NCI-H446 (cell line): ENCODE results near the gene ZFP91.
A peak's percentile ranks its signal among the peaks of the same experiment; 100 is the strongest.

ENCODE experiments used
- DNase-seq, 2 experiments: peaks; one replicate each; lab custom pipeline; 2025; lab: John Stamatoyannopoulos, UW

ZFP91 gene

DNA sequence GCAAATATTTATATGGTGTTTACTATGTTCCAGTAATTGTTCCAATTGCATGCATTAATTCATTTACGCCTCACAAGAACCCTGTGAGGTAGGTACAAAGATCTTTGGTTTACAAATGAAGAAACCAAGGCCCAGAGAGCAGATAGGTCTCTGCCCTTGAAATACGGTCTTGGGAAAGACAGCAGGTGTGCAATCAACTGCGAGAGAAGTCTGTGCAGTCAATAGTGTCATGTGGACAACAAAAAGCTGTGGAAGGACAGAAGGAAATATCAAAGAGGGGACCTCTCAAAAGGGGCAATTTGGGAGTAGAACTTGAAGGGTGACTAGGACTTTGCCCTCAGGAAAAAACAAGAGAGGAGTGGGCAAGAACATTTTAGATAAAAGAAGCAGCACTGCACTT lies 52.5 kb downstream of the ZFP91 start:
- DNase-seq = no peak

DNA sequence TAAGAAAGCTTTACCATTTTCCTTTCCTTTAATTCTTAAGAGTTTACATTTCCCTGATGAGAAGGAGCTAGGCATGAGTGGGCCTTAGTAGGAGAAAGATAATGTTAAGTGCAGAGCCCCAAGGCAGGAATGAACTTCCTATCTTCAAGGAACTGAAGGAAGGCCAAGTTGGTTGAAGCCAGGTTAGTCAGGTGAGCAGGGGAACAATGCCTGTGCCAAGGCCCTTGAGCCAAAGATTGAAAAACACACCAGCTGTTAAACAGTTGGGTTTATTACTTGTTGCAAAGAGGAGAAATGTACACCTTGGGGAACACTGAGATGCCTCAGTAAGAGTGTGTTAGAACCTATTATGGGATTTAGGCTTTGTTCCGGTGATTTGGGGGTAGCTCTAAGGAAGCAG lies 53.6 kb downstream of the ZFP91 start:
- DNase-seq = no peak

DNA sequence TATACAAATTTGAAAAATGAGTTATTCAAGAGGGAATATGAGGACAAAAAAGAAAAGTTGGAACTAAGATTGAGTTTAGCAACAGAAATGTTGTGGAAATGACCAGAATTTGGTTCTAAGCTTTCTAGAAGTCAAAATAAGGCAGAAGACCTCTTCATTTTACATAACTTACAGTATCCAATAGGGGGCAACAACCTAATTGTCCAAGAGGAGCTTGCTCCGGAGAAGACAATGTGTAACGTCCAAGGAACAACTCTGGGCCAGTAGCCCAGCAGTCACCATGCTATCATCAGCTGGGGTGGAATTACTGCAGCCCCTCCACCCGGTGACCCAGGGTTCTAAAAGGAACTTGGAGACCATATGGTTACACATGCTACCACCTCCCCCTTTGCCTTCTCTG lies 57.7 kb downstream of the ZFP91 start:
- no peak for DNase-seq

DNA sequence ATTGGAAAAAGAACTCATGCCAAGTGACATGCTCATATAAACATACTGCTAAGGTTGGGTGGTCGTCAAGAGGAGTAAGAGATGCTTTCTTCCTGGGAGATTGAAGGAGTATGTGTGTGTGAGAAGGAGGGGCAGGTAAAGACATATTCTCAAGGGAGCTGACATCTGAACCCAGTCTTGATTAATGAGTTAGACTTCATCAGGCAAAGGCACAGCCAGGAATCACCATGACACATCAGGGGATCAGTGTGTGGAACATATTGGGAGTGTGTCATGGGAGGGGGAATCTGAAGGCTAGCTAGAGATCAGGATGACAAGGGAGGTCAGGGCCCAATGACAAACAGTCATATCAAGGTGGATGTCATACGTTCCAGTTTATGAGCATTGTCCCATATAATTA lies 58.5 kb downstream of the ZFP91 start:
- DNase-seq = no peak

DNA sequence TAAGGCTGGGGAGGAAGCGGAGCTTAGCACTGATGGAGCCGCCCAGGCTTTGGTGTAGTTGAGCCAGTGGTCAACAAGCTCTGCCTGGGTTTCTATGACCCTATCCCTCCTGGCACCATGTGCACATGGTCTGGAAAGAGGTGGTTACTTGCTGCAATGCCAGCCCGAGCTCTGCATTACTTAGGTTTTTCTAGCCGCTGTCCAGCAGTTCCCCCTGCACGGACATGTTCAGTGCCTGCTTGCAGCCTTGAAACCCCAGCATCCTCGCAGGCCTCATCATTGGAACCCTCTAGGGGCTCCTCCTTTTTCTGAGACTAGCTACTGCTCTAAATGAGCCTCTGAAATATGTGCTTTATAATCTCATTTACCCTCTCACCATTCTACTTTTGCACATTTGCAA lies 60.2 kb downstream of the ZFP91 start:
- no peak for DNase-seq

DNA sequence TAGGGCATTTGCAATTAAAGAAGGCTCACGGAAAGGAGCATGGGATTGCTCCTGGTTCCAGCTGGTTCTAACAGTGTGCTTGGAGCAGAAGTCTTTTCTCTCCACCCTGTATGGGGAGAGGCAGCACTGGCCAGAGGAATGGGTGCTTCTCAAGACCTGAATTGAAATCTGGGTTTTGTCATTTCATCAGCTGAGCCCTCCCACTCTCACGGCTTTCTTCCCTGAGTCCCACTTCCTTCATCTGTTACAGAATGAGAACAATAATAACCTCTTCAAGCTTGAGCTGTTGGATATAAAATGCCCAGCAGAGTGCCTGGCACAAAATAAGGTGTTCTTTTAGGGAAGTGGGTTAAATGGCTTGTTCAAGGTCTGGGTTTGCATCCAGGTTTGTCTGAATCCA lies 60.8 kb downstream of the ZFP91 start:
- DNase-seq = no peak

DNA sequence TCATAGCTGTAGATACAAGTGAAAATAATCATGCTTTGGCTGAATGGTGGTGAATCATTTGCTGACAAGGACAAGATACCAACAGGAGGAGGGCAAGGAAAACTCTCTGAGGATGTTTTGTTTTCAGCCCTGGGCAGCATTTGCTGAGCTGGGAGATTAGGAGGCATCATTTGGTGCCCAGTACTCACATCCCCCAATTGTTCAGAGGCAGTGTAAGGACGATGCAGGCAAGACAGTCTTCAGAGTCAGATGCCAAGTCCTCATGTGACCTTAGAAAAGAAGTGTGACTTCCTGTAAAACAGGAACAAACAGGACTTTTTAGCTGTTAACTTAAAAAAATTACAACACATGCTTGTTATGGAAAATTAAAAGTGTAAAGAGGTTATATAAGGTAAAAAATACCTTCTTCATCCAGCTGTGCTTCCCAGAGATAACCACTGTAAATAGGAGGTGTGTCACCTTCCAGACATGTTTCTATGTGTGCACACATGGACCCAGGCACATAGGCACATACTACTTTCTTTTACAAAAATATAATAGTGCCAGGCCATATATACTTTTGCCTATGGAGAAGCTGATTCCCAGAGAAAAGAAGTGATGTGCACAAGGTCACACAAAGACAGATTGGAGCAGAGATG lies 61.6 kb downstream of the ZFP91 start:
- no peak for DNase-seq

DNA sequence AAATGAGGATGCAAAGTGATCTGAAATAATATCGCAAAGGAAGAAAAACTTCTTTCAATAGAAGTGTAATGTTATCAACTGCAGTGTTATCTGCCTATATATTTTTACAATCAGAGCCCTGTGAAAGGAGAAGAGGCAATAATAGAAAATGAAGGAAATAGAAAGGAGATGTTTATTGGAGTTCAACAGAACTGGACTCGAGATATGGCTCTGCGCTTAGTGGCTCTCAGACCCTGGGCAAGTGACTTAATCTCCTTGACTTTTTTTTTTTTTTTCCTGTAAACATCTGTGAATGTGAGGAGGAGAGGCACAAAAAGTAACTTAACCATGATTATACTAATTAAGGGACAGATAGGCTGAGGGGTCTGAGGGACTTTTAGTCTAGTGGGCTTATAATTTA lies 62.5 kb downstream of the ZFP91 start:
- no peak for DNase-seq

DNA sequence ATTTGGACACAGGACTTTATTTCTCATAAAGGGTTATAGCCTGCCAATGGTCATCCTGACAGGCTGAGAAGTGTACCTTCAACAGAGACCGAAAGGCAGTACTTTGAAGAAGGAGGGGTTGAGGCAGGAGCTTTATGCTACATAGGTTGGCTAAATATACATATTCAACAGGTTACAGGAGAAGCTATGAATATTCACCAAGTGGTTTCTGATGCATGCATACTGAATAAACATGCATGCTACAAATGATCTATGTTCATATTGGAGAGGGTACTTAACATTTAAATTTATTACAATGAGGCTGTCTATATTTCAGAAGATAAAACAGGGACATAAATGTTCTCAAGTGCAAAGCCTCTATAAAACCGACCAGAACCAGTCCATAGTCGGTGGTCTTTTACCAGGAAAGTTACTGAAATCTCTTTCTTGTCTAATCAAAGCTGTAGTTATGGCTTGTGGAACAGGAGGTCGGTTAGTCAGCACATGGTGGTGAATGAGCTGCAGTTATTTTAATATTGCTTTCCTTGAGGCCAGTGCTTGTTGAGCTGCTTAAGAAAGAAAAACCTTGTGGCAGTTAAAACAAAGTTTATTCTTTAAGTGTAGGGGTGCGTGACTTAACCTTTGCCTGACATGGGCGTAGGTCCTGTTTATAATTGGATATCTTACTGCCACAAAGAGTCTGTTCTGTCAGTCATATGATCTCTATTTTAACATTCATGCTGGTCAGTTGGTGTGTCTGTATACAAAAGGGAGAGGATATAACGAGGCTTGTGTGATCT lies 63.1 kb downstream of the ZFP91 start:
- no peak for DNase-seq

DNA sequence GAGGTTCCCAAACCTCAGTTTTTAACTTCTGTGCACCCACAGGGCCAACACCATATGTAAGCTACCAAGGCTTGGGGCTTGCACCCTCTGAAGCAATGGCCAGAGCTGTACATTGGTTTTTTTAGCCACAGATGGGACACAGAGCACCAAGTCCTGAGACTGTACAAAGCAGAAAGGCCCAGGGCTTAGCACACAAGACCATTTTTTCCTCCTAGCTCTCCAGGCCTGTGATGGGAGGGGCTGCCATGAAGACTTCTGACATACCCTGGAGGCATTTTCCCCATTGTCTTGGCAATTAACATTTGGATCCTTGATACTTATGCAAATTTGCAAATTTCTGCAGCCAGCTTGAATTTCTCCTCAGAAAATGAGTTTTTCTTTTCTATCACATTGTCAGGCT lies 67.0 kb downstream of the ZFP91 start:
- DNase-seq = no peak

DNA sequence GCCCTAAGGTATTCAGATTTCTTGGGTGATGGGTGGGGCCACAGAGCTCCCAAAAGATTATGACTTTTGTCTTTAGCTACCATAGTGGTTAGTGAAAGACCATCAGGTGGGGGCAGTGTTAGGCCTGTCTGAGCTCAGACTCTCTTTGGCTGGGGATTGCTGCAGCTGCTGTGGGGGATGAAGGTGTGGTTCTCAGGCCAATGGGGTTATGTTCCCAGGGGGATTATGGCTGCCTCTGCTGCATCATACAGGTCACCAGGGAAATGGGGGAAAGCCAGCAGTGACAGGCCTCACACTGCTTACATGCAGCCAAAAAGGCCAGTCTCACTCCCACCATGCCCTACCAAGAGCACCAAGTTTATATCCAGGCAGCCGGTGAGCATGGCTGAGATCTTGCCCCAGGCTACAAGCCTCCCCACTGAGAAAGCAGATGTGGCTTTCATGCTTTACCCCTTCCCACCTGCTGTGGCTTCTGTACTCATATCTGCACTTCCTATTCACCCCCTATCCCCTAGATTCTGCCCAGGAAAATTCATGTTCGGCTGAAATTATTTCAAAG lies 68.4 kb downstream of the ZFP91 start:
- DNase-seq = no peak

DNA sequence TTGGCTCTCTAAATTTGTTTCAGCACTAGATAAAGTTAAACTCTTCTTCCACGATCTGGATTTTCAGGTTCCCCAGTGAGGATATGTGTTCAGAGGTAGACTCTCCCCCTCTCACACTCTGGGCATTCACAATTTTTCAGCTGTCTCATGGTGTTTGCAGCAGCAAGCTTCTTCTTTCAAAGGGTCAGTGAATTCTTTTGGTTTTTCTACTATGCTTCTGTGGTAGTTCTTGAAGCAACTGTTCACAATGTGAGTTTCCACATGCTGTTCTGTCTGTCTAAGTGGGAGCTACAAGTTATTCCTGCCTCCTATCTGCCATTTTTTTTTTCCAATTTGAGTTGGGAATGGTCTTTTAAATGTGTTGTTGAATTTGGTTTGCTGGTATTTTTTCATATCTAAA lies 69.0 kb downstream of the ZFP91 start:
- no peak for DNase-seq

DNA sequence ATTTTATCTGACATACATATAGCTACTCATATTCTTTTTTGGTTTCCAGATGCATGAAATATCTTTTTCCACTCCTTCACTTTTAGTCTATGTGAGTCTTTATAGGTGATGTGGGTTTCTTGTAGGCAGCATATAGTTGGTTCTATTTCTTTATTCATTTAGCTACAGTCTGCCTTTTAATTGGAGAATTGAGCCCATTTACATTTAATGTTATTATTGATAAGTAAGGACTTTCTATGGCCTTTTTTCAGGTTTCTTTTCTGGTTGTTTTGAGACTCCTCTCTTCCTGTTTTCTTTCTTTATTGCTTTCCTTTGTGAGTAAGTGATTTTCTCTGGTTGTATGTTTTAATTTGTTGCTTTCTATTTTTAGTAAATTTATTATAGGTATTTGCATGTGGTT lies 70.8 kb downstream of the ZFP91 start:
- DNase-seq = no peak

DNA sequence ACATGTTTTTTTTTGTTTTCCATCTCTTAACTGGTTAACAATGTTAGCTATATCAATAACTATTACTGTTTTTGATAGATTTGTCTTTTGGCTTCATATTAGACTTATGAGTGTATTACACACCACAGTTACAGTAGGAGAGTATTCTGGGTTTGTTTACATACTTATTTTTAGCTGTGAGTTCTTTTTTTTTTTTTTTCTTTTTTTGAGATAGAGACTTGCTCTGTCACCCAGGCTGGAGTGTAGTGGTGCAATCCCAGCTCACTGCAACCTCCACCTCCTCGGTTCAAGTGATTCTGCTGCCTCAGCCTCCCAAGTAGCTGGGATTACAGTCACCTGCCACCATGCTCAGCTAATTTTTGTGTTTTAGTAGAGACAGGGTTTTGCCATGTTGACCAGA lies 71.6 kb downstream of the ZFP91 start:
- no peak for DNase-seq

DNA sequence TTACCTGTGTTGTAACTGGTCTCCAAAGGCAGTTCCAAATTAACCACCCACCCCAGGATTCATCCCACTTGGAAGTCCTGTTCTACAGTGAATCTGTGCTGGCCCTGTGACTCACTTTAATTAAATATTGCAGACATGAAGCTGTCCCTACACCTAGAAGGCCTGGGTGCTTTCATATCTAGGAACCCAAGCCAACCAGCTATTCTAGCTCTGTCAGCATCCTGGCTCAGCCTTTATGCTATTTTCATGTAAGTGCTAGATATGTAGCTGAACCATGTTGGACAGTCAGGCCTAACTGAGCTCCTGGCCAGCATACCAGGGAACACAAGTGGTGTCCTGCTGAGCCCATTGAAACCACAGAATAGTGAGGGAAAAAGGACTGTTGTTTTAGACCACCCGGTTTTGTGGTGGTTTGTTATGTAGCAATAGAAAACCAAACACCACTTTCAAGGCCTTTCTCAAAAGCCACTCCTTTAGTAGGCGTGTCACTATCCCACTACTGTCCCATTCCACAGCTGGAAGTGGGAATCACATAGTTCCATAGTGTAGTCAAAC lies 73.9 kb downstream of the ZFP91 start:
- DNase-seq = no peak

DNA sequence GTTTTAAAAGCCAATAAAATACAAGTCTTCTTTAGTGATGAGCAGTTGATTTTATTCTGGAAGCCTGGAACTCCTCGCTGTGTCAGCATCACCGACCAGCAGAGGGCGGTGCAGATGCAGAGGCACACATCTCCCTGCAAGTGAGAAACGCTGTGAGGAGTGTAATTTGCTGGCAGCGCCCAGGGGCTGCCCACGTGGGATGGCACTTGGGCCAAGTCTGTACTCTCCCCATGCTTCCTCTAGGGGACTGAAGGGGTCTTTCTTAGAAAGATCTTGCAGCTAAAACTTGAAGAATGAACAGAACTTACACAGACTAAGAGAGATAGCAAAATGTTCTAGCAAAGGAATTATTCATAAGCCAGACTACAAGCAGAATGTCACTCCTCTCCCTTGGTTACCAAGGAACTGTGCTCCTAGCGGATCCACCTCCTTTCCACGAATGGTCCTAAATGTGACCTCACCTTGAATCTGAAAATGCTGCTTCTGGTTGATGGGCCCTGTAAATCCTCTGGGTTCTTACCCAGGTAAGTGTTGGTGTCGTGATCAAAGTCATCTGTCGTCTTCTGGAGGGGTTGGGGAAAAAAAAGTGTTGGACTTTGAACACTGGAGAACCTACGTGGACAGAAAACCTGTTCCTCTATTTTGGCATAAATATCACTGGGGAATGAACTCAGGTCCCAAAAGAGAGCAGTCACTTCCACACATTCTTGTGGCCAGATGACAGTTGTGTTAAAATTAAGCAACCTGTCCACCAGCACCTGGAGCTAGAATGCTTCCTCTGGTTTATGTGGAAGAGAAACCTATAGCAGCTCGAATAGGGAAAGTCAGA lies 75.4 kb downstream of the ZFP91 start:
- DNase-seq = peak; percentile 75 to 88

DNA sequence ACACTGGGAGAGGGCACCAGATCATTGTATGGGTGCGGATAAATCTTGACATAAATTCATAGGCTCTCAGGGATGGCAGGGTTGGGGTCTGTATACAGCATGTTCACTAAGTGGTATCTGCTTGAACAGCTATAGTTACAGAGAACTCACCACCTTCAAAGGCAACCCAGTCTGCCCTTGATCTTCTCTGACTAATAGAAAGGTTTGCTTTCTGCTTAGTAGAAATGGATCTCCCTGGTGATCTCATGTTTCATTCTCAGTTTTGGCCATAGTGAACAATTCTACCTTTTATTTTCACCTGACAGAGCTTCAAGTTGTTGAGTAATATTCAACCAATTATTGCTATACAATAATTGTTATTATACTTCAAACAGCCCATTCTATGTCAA lies 76.0 kb downstream of the ZFP91 start:
- no peak for DNase-seq

DNA sequence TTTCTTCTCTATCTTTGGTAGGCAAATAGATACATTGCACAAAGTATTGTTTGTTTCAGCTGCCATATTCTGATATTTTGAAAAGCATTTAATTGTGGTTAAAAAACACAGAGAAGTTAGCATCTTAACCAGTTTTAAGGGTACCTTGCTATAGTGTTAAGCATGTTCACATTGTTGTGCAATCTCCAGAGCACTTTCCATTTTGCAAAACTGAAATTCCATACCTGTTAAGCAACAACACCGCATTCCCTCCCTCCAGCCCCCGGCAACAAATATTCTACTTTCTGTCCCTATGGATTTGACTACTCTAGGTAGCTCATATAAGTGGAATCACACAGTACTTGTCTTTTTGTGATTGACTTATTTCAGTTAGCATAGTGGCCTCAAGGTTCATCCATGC lies 77.5 kb downstream of the ZFP91 start:
- DNase-seq = no peak

DNA sequence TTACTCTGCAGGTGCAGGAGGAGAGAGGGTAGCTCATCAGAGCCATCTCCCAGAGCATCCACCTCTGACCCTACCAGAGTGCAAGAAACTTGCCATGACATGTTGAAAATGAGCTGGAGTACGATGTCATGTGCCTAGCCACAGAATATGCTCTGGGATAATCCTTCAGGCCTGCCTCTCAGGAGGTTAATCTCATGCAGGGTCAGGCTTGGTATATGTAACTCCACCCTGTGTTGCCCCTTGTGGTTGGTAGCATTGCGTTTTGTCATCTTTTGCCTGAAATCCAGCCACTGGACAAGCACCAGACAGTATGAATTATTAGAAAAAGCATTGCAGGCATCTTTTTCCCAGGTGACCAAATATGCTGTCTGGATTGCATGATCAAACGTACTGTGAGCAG lies 79.8 kb downstream of the ZFP91 start:
- DNase-seq = no peak

DNA sequence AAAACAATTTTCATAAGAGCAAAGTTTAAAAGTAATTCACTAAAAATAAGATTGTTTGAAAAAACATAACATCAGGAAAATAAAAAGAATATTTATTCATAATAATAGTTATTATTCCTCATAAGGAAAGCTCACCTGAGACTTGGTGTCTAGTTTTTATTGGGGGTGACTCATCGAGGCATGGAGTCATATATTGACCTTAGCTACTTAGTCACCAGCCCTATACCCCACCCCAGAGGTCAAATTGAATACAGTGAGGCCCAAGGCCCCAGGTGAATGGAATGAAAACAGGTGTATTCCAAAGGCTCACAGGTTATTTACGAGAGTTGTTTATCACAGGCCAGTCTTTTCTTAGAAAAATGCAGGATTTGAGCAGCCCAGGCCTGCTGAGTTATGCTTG lies 80.5 kb downstream of the ZFP91 start:
- no peak for DNase-seq

DNA sequence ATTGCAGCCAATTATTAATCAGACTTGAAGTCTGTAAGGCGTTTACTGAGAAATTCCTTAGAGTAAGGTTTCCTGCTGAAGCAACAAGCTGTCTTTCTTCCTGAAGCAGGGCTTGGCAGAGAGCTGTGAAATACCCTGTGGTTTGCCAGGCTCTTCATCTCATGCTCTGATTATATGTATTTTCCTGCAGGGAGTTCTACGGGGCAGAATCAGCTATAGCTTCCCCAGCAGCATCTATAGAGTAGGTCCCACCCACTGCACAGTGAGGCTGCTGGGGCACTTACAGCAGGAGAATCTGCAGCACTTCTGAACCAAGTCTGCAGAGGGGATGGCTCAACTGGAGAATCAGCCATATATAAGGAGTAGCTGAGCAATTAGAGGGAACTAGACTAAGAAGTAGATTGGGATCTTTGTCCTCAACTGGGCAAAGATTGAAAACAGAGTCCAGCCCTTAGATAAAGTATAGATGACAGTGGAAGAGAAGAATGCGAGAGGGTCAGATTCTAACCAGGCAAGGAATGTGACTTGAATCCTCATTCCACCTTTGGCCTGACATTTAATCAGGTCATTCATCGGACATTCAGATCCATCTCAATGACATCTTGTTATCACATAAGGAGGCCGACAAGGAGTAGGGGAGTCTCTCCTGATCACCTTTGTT lies 81.2 kb downstream of the ZFP91 start:
- DNase-seq = no peak
